Caco-2 (cell line): ENCODE results near the gene WFS1. TPM values are rescaled to one million over a fixed set of nuclear protein-coding genes. Genes with fewer than 3 reads are reported as not detected.

Source experiments
- BruUV-seq: library from RNA; stranded (reverse); fragments of 400-500 nt; replicated peaks from 2 replicates; lab custom pipeline; 2021; lab: Mats Ljungman, UMichigan
- CTCF ChIA-PET: fragments of 300-600 bp; sonication (Branson Sonifier 250); formaldehyde crosslinking; loops from one replicate; lab custom pipeline; 2022; ENCODE audit warnings: antibody characterized with exemption; lab: Charles Lee
- POLR2A ChIA-PET: fragments of 300-600 bp; sonication (Branson Sonifier 250); formaldehyde crosslinking; loops from one replicate; lab custom pipeline; 2022; ENCODE audit warnings: antibody characterized with exemption; lab: Charles Lee
- DNase-seq, 2 experiments: peaks; one replicate each; pipeline versions ENCODE4 v3.0.0 to v3.0.0-alpha.2; 2020 to 2022
- H3K27me3 ChIP-seq: replicated peaks from 2 replicates; pipeline ENCODE4 v1.6.0; 2011; ENCODE audit warnings: low read length; ENCODE audit not compliant: control insufficient read depth, insufficient read depth
- H3K36me3 ChIP-seq: 2 replicates; pipeline ENCODE4 v1.5.1; 2011; ENCODE audit warnings: low read length; ENCODE audit not compliant: control insufficient read depth, insufficient read depth
- H3K4me1 ChIP-seq: fragments of 250-450 bp; sonication (Bioruptor Pico); 2 replicates; pipeline ENCODE4 v1.5.1; 2020; ENCODE audit warnings: mild to moderate bottlenecking
- H3K4me3 ChIP-seq: 2 replicates; pipeline ENCODE4 v1.5.1; 2011; ENCODE audit warnings: low read depth, mild to moderate bottlenecking, control low read depth, low read length
- H3K9me3 ChIP-seq: fragments of 250-450 bp; sonication (Bioruptor Pico); 2 replicates; pipeline ENCODE4 v1.5.1; 2020; ENCODE audit warnings: mild to moderate bottlenecking, moderate library complexity
- H3K27ac Mint-ChIP-seq: one replicate; pipeline ENCODE4 v1.8.0; 2022; ENCODE audit warnings: mixed read lengths; ENCODE audit not compliant: unreplicated experiment
- H3K27me3 Mint-ChIP-seq: one replicate; pipeline ENCODE4 v1.8.0; 2022; ENCODE audit warnings: mixed read lengths; ENCODE audit not compliant: insufficient read depth, unreplicated experiment
- H3K36me3 Mint-ChIP-seq: one replicate; pipeline ENCODE4 v1.8.0; 2022; ENCODE audit warnings: mild to moderate bottlenecking, mixed read lengths; ENCODE audit not compliant: insufficient read depth, unreplicated experiment
- H3K4me1 Mint-ChIP-seq: one replicate; pipeline ENCODE4 v1.8.0; 2022; ENCODE audit warnings: low read depth, mixed read lengths; ENCODE audit not compliant: unreplicated experiment
- H3K4me3 Mint-ChIP-seq: one replicate; pipeline ENCODE4 v1.8.0; 2022; ENCODE audit warnings: mild to moderate bottlenecking, moderate library complexity, mixed read lengths; ENCODE audit not compliant: unreplicated experiment
- H3K9me3 Mint-ChIP-seq: one replicate; pipeline ENCODE4 v1.8.0; 2022; ENCODE audit warnings: mixed read lengths; ENCODE audit not compliant: unreplicated experiment
- intact Hi-C: fragments of 100-400 bp; cut with micrococcal nuclease; formaldehyde crosslinking; loops from one replicate; pipeline ENCODE4 v1.10.0; 2022; ENCODE audit not compliant: unreplicated experiment
- total RNA-seq: library from RNA; stranded (reverse); gene quantifications from 2 replicates; pipeline ENCODE4 v1.2.3, GENCODE V29; 2022
- TF ChIP-seq, protein P1 (sequence below), 2 experiments: fragments of 200-600 bp in 1 of 2; IDR thresholded peaks; 1 replicate in 1 of 2; 2 replicates in 1 of 2; pipeline versions ENCODE4 v1.5.1 to v1.8.0; 2011 to 2022; ENCODE audit warnings: antibody characterized with exemption in 1 of 2, control low read depth in 1 of 2, inconsistent platforms in 1 of 2, low read depth in 1 of 2, low read length in 1 of 2, mild to moderate bottlenecking in 1 of 2, moderate library complexity in 1 of 2; ENCODE audit not compliant: insufficient read depth in 1 of 2, severe bottlenecking in 1 of 2, unreplicated experiment in 1 of 2

WFS1 gene
- total RNA-seq, 1 experiment from 2014 or later: 24.9 TPM

DNA sequence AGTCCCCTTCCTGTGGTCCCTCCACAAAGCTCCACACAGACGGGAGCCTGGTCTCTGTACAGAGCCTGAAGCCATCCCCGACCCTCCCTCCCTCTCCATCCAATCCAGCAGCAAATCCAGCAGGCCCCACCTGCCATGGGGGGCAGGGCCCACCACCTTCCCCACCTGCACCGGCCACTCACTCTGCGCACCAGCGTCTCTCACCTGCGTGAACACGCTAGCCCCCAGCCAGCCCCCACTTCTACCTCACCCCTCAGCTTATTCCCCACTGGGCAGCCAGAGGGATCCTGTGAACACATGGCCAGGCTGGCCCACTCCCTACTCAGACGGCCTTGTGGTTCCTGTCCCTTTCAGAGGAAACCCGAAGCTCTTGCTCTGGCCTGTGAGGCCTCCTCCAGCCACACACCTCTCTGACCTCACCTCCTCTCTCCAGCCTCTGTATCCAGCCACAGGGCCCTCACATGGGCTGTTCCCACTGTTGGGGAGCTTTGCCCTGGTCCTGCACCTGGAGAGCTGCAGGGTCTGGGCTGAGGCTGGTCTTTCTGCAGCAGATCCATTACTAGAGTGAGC lies 70.9 kb downstream of the WFS1 start:
- H3K27ac Mint-ChIP-seq: no peak overlapping the region
- no peak for DNase-seq
- intact Hi-C loops: loop anchor here (5.0 kb wide), 1 partner anchor 42 kb away; no protein-coding TSS in a partner anchor
- H3K27me3 ChIP-seq: no peaks in the 10 kb centered on the region; the same call in 1 of the 2 replicates
- H3K9me3 ChIP-seq: no peaks in the 10 kb centered on the region
- no TSS peak for BruUV-seq
- peaks cover 22% of the 10 kb centered on the region for H3K27me3 Mint-ChIP-seq
- POLR2A ChIA-PET: no interaction called here
- no peaks in the 10 kb centered on the region for H3K9me3 Mint-ChIP-seq
- H3K36me3 ChIP-seq: no peaks in the 10 kb centered on the region
- H3K4me1 ChIP-seq: no peaks in the 10 kb centered on the region
- H3K4me1 Mint-ChIP-seq: no peaks in the 10 kb centered on the region
- CTCF ChIA-PET: interaction anchor here (0.7 kb wide), 1 partner anchor 9 kb away, joined by 4 read pairs; no protein-coding TSS in a partner anchor
- TF ChIP-seq, protein P1, sequence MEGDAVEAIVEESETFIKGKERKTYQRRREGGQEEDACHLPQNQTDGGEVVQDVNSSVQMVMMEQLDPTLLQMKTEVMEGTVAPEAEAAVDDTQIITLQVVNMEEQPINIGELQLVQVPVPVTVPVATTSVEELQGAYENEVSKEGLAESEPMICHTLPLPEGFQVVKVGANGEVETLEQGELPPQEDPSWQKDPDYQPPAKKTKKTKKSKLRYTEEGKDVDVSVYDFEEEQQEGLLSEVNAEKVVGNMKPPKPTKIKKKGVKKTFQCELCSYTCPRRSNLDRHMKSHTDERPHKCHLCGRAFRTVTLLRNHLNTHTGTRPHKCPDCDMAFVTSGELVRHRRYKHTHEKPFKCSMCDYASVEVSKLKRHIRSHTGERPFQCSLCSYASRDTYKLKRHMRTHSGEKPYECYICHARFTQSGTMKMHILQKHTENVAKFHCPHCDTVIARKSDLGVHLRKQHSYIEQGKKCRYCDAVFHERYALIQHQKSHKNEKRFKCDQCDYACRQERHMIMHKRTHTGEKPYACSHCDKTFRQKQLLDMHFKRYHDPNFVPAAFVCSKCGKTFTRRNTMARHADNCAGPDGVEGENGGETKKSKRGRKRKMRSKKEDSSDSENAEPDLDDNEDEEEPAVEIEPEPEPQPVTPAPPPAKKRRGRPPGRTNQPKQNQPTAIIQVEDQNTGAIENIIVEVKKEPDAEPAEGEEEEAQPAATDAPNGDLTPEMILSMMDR (IDR thresholded peaks at IDR 0.05; ENCODE audit: insufficient read depth in 1 of 2, low read depth in 1 of 2, low read length in 1 of 2, severe bottlenecking in 1 of 2, unreplicated experiment in 1 of 2): no peak
- no peaks in the 10 kb centered on the region for H3K36me3 Mint-ChIP-seq
- no peak overlapping the region for H3K4me3 Mint-ChIP-seq
- H3K4me3 ChIP-seq: no peak overlapping the region

DNA sequence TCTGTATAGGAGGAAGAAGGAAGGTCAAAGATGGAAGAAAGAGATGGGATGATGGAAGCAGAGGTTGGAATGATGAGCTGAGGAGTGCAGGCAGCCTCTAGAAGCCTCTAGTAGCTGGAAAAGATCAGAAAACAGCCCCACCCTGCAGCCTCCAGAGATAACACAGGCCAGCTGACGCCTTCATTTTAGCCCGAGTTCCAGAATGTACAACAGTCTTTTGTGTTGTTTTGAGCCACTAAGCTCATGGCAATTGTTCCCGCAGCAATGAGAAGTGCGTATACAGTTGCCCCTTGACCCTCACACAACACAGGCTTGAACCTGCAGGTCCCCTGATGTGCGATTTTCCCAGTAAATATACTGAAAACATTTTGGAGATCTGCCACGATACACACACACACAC lies 72.0 kb downstream of the WFS1 start:
- no TSS peak for BruUV-seq
- H3K4me3 Mint-ChIP-seq: no peak overlapping the region
- peaks cover 28% of the 10 kb centered on the region for H3K27me3 Mint-ChIP-seq
- no peaks in the 10 kb centered on the region for H3K4me1 Mint-ChIP-seq
- ChIA-PET CTCF (no interaction called here), POLR2A (no interaction called here)
- DNase-seq: no peak
- H3K27ac Mint-ChIP-seq: no peak overlapping the region
- intact Hi-C loops: loop anchor here (5.0 kb wide), 1 partner anchor 41 kb away; no protein-coding TSS in a partner anchor
- no peaks in the 10 kb centered on the region for H3K9me3 Mint-ChIP-seq
- H3K4me3 ChIP-seq: no peak overlapping the region
- no peaks in the 10 kb centered on the region for H3K4me1 ChIP-seq
- no peaks in the 10 kb centered on the region; the same call in 1 of the 2 replicates for H3K27me3 ChIP-seq
- no peaks in the 10 kb centered on the region for H3K36me3 ChIP-seq
- no peaks in the 10 kb centered on the region for H3K36me3 Mint-ChIP-seq
- H3K9me3 ChIP-seq: no peaks in the 10 kb centered on the region
- TF ChIP-seq, protein P1 (IDR thresholded peaks at IDR 0.05; ENCODE audit: insufficient read depth in 1 of 2, low read depth in 1 of 2, low read length in 1 of 2, severe bottlenecking in 1 of 2, unreplicated experiment in 1 of 2): no peak

DNA sequence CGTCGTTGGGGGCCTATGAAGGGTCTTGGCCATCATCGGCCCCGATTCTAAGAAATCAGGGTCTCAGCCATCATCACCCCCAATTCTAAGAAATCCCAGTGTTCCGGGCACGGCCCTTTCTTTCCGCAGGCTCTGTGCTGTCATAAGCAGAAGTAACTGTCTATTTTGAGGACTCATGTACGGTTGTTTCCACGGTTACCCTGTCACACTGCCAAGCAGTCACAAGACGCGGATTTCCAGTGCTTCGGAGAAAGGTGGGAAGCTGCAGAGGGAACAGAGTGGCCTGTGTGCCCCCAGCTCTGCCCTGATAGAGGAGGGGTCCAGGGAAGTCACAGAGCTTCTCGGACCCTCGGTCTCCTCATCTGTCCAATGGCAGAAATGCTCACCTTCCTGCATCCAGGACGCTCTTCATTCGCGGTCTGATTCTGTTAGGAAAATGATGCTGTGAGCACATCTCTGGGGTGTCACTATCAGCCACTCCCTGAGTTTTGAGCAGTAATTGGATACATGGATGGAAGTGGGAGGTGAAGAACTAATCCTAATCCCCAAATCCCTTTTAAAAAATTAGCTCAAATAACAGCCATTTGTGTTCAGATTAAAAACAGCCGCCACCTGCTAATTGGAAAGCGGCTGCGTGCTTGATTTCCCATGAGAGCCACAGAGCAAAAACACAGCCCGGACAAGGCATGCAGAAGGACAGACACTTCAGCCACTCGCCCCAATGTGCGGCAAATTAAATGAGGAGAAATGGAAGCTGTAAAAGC lies 73.1 kb downstream of the WFS1 start:
- H3K4me1 ChIP-seq: no peaks in the 10 kb centered on the region
- Mint-ChIP-seq H3K9me3 (no peaks in the 10 kb centered on the region), H3K27ac (no peak overlapping the region)

More for the DNA sequence above, 73.1 kb downstream of the WFS1 start:
- ChIA-PET CTCF (no interaction called here), POLR2A (no interaction called here)
- H3K4me1 Mint-ChIP-seq: no peaks in the 10 kb centered on the region
- Histone ChIP-seq H3K9me3 (no peaks in the 10 kb centered on the region), H3K36me3 (no peaks in the 10 kb centered on the region), H3K4me3 (no peak overlapping the region), H3K27me3 (no peaks in the 10 kb centered on the region; the same call in 1 of the 2 replicates)
- no peaks in the 10 kb centered on the region for H3K36me3 Mint-ChIP-seq
- H3K4me3 Mint-ChIP-seq: no peak overlapping the region
- intact Hi-C loops: loop anchor here (5.0 kb wide), 1 partner anchor 40 kb away; no protein-coding TSS in a partner anchor
- no TSS peak for BruUV-seq
- H3K27me3 Mint-ChIP-seq: peaks cover 28% of the 10 kb centered on the region
- TF ChIP-seq, protein P1 (IDR thresholded peaks at IDR 0.05; ENCODE audit: insufficient read depth in 1 of 2, low read depth in 1 of 2, low read length in 1 of 2, severe bottlenecking in 1 of 2, unreplicated experiment in 1 of 2): no peak
- DNase-seq: no peak
